DND-41 (cell line): ENCODE results near the gene AP3D1.

Source experiments
- EZH2 ChIP-seq: IDR thresholded peaks from 3 replicates; pipeline ENCODE4 v1.6.1; 2012; ENCODE audit warnings: borderline replicate concordance, low read depth, mild to moderate bottlenecking, moderate library complexity, low read length, inconsistent platforms; ENCODE audit not compliant: severe bottlenecking
- TF ChIP-seq, protein P1 (sequence below): IDR thresholded peaks from 2 replicates; pipeline ENCODE4 v1.5.1; 2012; ENCODE audit warnings: borderline replicate concordance, low read length, moderate library complexity, mild to moderate bottlenecking; ENCODE audit not compliant: poor library complexity, severe bottlenecking; ENCODE audit errors: extremely low read depth

DNA sequence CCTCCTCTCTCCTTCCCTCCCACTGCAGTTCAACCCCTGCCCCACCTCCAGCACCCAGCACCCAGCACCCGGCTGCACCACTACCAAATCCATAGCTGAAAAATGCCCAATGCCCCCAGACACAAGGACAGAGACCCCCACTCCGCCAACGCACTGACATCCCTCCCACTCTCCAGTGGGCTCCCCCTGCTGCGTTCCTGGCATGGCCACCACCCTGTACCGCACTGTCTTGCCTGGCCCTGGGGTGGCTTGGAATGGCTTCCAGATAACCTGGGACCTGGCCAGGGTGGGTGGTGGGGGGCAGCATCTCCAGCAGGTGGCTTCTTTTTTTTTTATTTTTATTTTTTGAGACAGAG lies 94.6 kb downstream of the AP3D1 start:
- TF ChIP-seq, protein P1, sequence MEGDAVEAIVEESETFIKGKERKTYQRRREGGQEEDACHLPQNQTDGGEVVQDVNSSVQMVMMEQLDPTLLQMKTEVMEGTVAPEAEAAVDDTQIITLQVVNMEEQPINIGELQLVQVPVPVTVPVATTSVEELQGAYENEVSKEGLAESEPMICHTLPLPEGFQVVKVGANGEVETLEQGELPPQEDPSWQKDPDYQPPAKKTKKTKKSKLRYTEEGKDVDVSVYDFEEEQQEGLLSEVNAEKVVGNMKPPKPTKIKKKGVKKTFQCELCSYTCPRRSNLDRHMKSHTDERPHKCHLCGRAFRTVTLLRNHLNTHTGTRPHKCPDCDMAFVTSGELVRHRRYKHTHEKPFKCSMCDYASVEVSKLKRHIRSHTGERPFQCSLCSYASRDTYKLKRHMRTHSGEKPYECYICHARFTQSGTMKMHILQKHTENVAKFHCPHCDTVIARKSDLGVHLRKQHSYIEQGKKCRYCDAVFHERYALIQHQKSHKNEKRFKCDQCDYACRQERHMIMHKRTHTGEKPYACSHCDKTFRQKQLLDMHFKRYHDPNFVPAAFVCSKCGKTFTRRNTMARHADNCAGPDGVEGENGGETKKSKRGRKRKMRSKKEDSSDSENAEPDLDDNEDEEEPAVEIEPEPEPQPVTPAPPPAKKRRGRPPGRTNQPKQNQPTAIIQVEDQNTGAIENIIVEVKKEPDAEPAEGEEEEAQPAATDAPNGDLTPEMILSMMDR: no peak
- TF ChIP-seq EZH2: no peak
